ENCODE data around the gene REEP5. TPM values are rescaled to one million over a fixed set of nuclear protein-coding genes. Genes with fewer than 3 reads are reported as not detected.

The REEP5 gene
- total RNA-seq, 1 experiment from 2014 or later = 46.2 TPM

- no peak overlapping the region for H3K27ac ChIP-seq (ENCODE audit: insufficient read length, low read depth, low read length)
- WGBS (ENCODE audit: extremely low coverage, insufficient read length, low lambda C conversion rate) = no CpG with 5 or more reads among the region's 3 CpGs
- no peak for DNase-seq
- no peak overlapping the region for H3T11ph ChIP-seq (ENCODE audit: low read length)
- no peaks in the 10 kb centered on the region for H3K79me1 ChIP-seq (ENCODE audit: insufficient read depth, low read depth, low read length, poor library complexity, severe bottlenecking)
- H3K4me1 Mint-ChIP-seq = peaks cover 5 to 6% of the 10 kb centered on the region in 2 experiments; a peak in 3 of 4 replicates
- no peak overlapping the region for H3K9ac ChIP-seq (ENCODE audit: extremely low read depth, insufficient read length, low read length)
- no peak overlapping the region for H2BK5ac ChIP-seq (ENCODE audit: insufficient read length, low read length)
- H2AFZ ChIP-seq (ENCODE audit: low read length) = no peak overlapping the region
- H3K23ac ChIP-seq (ENCODE audit: insufficient read length, low read depth, low read length) = no peak overlapping the region
- no peak overlapping the region for H4K5ac ChIP-seq (ENCODE audit: insufficient read length, low read depth, low read length)
- no peak overlapping the region for H2AK5ac ChIP-seq (ENCODE audit: insufficient read length, low read length)
- H3K27me3 Mint-ChIP-seq (ENCODE audit: low read depth) = no peaks in the 10 kb centered on the region
- no peaks in the 10 kb centered on the region for H3K9me3 ChIP-seq (ENCODE audit: control insufficient read depth, low read depth, low read length)
- H3K4me1 ChIP-seq (ENCODE audit: insufficient read depth, low read length) = no peaks in the 10 kb centered on the region
- H2BK120ac ChIP-seq (ENCODE audit: low read depth, low read length, poor library complexity, severe bottlenecking) = no peak overlapping the region
- H3K4me3 Mint-ChIP-seq = no peak overlapping the region
- no peaks in the 10 kb centered on the region for H4K20me1 ChIP-seq (ENCODE audit: control insufficient read depth, insufficient read depth, insufficient read length)
- no peak overlapping the region for H2BK12ac ChIP-seq (ENCODE audit: insufficient read length, low read depth, low read length)
- H3K56ac ChIP-seq (ENCODE audit: insufficient read length, low read depth, low read length) = no peak overlapping the region
- H3K4me2 ChIP-seq (ENCODE audit: insufficient read depth, insufficient read length, low read length) = no peak overlapping the region
- no peak overlapping the region for H4K91ac ChIP-seq (ENCODE audit: insufficient read length, low read depth, low read length)
- TF ChIP-seq, protein P1, sequence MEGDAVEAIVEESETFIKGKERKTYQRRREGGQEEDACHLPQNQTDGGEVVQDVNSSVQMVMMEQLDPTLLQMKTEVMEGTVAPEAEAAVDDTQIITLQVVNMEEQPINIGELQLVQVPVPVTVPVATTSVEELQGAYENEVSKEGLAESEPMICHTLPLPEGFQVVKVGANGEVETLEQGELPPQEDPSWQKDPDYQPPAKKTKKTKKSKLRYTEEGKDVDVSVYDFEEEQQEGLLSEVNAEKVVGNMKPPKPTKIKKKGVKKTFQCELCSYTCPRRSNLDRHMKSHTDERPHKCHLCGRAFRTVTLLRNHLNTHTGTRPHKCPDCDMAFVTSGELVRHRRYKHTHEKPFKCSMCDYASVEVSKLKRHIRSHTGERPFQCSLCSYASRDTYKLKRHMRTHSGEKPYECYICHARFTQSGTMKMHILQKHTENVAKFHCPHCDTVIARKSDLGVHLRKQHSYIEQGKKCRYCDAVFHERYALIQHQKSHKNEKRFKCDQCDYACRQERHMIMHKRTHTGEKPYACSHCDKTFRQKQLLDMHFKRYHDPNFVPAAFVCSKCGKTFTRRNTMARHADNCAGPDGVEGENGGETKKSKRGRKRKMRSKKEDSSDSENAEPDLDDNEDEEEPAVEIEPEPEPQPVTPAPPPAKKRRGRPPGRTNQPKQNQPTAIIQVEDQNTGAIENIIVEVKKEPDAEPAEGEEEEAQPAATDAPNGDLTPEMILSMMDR (conservative IDR thresholded peaks at IDR 0.05) = no peak
- H2BK20ac ChIP-seq (ENCODE audit: low read depth, low read length, poor library complexity, severe bottlenecking) = no peak overlapping the region
- no peak overlapping the region for H3K27ac Mint-ChIP-seq
- H3K27me3 ChIP-seq (ENCODE audit: insufficient read depth, low read length) = no peaks in the 10 kb centered on the region
- H3K4ac ChIP-seq (ENCODE audit: low read depth, low read length) = no peak overlapping the region
- H4K8ac ChIP-seq (replicated peaks; ENCODE audit: insufficient read length, low read depth, low read length) = no peak overlapping the region
- H3K23me2 ChIP-seq (ENCODE audit: insufficient read length, low read depth, low read length, poor library complexity, severe bottlenecking) = no peaks in the 10 kb centered on the region
- peaks cover 24 to 68% (median 41%) of the 10 kb centered on the region in 3 experiments; a peak in 6 of 7 replicates for H3K36me3 Mint-ChIP-seq (ENCODE audit: insufficient read depth in 1 of 3, low read depth in 3 of 3)
- no peak overlapping the region for H3K18ac ChIP-seq (ENCODE audit: insufficient read length, low read depth, low read length)
- no peaks in the 10 kb centered on the region for H3K79me2 ChIP-seq (ENCODE audit: insufficient read depth, low read length)
- no peak overlapping the region for H2BK15ac ChIP-seq (ENCODE audit: low read depth, low read length)
- H3K14ac ChIP-seq (ENCODE audit: insufficient read depth, low read length) = no peak overlapping the region
- H3K9me3 Mint-ChIP-seq = no peaks in the 10 kb centered on the region
Measured at GRCh38 chr5:112870966-112871365, 51.1 kb downstream of the REEP5 start.
